LNCaP clone FGC (cell line): Measurements from ENCODE around the gene NOTCH1.

Source experiments
- DNase-seq: peaks from one replicate; pipeline ENCODE4 v3.0.0-alpha.2; 2011; ENCODE audit warnings: low read depth
- H3K4me3 ChIP-seq: 2 replicates; pipeline ENCODE4 v1.5.1; 2011; ENCODE audit warnings: mild to moderate bottlenecking, low read depth, low read length, control low read depth
- CTCF ChIP-seq: IDR thresholded peaks from 2 replicates; pipeline ENCODE4 v1.5.1; 2012; ENCODE audit warnings: mild to moderate bottlenecking; ENCODE audit not compliant: control insufficient read depth, insufficient read depth; ENCODE audit errors: extremely low read depth

NOTCH1 gene

DNA sequence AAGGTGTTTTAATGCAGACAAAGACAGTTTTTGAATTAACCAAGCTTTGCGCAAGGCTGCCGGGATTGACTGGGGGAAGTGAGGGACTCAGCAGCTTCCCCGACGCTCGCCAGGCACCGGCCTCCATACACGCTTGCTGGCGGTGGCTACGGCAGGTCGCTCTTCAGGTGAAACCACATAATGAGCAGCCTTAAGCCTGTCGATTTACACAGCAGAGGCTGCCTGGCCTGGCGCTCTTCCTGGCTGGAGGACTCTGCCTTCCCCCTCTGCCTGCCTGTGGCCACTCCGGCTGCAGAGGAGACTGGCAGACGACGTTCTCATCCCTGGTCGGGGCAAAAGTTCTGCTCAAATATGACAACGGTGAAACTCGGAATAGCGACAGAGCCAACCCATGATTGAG, 9.0 kb upstream of the NOTCH1 start:
- no peak for TF ChIP-seq CTCF
- H3K4me3 ChIP-seq, result no peak overlapping the region
- DNase-seq, result no peak

DNA sequence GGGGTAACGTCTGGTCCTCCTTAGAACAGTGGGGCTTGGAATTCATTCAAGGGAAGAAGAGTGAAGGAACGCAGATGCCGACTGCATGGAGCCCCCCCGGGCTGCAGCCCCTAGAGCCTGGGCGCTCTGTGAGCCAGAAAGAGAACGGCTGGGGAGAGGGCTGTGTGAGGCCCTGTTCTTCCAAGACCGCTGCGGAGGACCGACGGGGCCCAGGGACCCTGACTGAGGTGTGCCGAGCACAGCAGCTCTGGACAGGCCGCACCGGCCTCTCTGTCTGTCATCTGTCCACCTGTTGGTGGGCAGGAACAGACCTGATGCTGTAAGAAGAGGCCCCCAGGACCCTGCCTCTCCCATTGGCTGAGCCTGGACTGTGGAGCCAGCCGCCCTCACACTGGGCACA, 7.7 kb upstream of the NOTCH1 start:
- H3K4me3 ChIP-seq, result no peak overlapping the region
- no peak for TF ChIP-seq CTCF
- no peak for DNase-seq

- no peak for TF ChIP-seq CTCF
- no peak overlapping the region for H3K4me3 ChIP-seq
- no peak for DNase-seq
Measured at GRCh38 chr9:136552117-136552703, 6.4 kb upstream of the NOTCH1 start.

DNA sequence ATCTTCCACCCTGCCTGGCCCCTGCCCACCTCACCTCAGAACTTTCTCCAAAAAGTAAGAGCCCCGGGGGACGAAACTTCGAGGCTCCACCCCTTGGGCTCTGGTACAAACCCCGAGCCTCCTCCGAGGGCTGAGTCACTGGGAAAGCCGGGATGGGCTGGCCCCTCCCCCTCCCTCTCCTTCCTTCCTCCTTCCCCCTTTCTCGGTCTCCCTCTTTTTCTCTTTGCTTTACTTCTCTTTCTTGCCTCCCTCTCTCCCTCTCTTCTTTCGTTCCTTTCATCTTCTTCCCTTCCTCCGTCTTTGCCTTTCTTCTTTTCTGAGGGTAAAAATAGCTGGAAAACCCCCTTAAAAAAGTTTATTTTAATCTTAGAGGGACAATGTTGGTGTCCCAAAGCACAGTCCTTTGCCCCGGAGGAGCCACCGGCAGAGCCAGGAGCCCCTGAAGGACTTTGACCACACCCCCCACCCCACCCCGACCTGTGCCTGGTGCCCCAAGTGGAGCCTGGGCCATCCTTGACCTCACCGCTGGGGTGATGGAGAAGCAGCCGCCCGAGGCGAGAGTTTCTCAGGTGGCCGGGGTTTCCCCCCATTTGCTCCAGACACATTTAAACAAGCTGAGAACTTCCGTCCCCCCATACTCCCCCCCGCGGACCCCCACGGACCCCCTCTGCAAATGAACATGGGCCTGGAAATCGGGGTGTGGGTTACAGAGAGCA, 5.7 kb upstream of the NOTCH1 start:
- TF ChIP-seq CTCF, result no peak
- no peak for DNase-seq
- no peak overlapping the region for H3K4me3 ChIP-seq

DNA sequence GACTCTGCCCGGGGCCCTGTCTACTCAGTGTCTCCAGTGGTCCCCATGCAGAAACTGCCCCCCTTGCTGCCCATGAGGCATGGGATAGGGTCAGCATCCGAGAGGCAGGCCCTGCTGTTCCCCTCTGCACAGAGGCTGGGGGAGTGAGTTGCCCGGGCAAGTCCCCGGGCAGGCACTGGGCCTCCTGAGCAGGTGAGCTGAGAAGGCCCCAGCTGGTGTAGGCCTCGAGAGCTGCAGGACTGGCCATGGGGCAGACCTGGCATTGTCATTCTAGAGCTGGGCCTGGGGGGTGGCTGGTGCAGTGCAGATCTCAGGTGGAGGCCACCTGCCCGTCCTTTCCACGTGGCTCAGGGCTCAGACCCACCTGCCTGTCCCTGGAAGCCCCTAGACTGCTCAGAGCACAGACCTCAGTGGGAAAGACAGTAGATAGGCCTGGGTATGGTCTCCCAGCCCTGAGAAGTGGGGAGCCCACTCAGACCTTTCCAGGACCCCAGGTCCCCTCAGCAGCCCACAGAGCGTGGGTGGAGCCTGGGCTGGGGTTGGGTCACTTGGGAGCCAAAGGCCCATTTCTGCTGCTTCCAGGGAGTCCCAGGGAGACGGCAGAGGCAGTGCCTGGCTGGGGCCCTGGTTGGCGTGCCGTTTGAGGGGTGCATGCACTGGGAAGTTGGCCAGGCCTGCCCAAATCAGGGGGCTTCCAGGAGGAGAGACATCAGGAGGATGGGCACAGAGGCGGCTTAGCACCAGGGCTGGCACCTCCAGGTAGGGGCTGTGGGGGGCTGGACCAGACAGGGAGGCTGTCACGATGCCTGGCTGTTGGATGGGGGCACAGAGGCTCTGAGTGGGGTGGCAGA, 4.8 kb upstream of the NOTCH1 start:
- no peak for TF ChIP-seq CTCF
- no peak for DNase-seq
- no peak overlapping the region for H3K4me3 ChIP-seq

GRCh38 chr9:136549010-136549980, 3.4 kb upstream of the NOTCH1 start:
- no peak overlapping the region for H3K4me3 ChIP-seq
- no peak for TF ChIP-seq CTCF
- DNase-seq, result no peak
